Activated CD4-positive, alpha-beta T cell treated with anti-CD3 and anti-CD28 coated beads, Interleukin-2, amount 10 ng/mL, durations not matched to agents 24 days and 14 days (primary cell): ENCODE data around the gene TACSTD2. TPM values are rescaled to one million over a fixed set of nuclear protein-coding genes. Genes with fewer than 3 reads are reported as not detected.
"Not testable (repeated sequence)": the region's sequence is repeated elsewhere in the genome, so short reads cannot be mapped to it uniquely, and the experiment has no call there.

Source experiments
- DNase-seq: peaks from one replicate; pipeline ENCODE4 v3.0.0; 2022
- H3K27ac Mint-ChIP-seq: one replicate; pipeline ENCODE4 v1.8.0; 2022; ENCODE audit warnings: mild to moderate bottlenecking, mixed read lengths
- H3K27me3 Mint-ChIP-seq: one replicate; pipeline ENCODE4 v1.8.0; 2022; ENCODE audit warnings: mixed read lengths
- H3K36me3 Mint-ChIP-seq: one replicate; pipeline ENCODE4 v1.8.0; 2022; ENCODE audit warnings: low read depth, mild to moderate bottlenecking, mixed read lengths
- H3K4me1 Mint-ChIP-seq: one replicate; pipeline ENCODE4 v1.8.0; 2021; ENCODE audit warnings: mixed read lengths
- H3K4me3 Mint-ChIP-seq: one replicate; pipeline ENCODE4 v1.8.0; 2022; ENCODE audit warnings: mild to moderate bottlenecking, moderate library complexity, mixed read lengths
- H3K9me3 Mint-ChIP-seq: one replicate; pipeline ENCODE4 v1.8.0; 2021; ENCODE audit warnings: mixed read lengths
- intact Hi-C: fragments of 100-400 bp; cut with micrococcal nuclease; formaldehyde crosslinking; loops from one replicate; pipeline ENCODE4 v1.15.1; 2023
- total RNA-seq: library from RNA; stranded (reverse); gene quantifications from 2 replicates; pipeline ENCODE4 v1.2.3, GENCODE V29; 2022

The TACSTD2 gene
- total RNA-seq, 1 donor from 2014 or later, result not detected

DNA sequence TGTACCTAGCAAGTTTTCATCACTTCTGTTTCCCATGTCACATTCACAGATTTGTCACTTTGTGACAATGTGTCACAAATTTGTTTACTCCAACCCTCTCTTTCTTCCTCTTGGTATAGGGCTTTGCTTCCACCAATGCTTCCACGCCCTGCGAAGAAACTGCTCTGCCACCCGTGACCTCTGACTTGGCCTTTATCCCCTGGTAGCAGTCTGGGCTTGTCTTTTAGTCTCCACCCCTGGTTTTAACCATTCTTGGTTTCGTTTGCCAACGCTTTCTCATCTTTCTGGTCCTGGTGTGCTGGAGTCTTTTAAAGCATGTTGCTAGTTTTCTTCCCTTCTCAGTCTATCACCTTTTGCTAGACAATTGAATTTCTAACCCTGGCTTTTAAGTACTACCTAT is 8.1 kb downstream of the TACSTD2 start:
- no peaks in the 10 kb centered on the region for H3K36me3 Mint-ChIP-seq
- H3K4me1 Mint-ChIP-seq, result peaks cover 10% of the 10 kb centered on the region
- H3K27ac Mint-ChIP-seq, result no peak overlapping the region
- peaks cover 72% of the 10 kb centered on the region for H3K27me3 Mint-ChIP-seq
- H3K4me3 Mint-ChIP-seq, result no peak overlapping the region
- DNase-seq, result no peak
- intact Hi-C loops, result no loop called here
- H3K9me3 Mint-ChIP-seq, result no peaks in the 10 kb centered on the region

DNA sequence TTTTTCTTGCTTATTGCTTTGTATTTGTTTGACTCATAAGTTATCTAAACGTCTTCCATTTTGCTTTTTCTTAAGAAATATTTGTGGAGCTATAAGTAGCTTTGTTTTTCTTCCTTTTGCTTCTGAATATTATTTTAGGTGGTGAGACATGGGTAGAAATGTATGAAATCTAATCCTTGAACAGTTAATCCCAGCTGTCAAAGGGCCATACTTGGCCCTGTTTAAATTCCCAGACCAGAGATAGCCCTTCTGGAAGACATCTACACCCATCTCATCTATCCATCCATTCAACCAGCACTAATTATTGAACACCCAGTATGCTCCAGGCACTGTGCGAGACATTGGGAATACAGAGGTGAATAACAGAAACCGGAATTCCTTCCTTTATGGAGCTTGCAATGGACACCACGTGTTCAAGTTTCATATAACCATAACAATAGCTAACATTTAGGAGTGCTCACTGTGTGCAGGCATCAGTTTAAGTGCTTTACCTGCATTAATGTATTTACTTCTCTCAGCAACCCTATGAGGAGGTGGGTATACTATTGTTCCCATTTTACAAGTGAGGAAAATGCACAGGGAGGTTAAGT is 8.7 kb downstream of the TACSTD2 start:
- no peak overlapping the region for H3K27ac Mint-ChIP-seq
- intact Hi-C loops, result no loop called here
- no peak for DNase-seq
- H3K4me1 Mint-ChIP-seq, result peaks cover 5% of the 10 kb centered on the region
- H3K9me3 Mint-ChIP-seq, result no peaks in the 10 kb centered on the region
- no peak overlapping the region for H3K4me3 Mint-ChIP-seq
- no peaks in the 10 kb centered on the region for H3K36me3 Mint-ChIP-seq
- peaks cover 73% of the 10 kb centered on the region for H3K27me3 Mint-ChIP-seq

DNA sequence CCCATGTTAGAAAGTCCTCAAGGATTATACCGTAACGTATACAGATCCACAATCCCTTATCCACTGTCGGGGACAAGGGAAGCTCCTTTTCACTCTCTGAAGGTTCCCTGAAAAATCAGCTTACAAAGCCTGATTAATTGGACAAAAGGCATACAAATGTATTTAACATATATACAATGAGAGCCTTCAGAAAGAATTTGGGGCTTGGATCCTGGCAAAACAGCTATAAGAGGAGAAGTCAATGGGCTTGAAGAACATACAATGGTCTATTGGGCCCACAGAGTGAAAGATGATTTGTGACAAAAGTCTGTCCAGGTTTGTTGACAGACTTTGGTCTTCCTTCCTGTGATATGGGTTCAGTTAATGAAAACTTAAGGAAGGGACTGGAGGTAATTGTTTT is 10.7 kb downstream of the TACSTD2 start:
- DNase-seq, result no peak
- Mint-ChIP-seq H3K36me3 (no peaks in the 10 kb centered on the region), H3K4me1 (no peaks in the 10 kb centered on the region), H3K27ac (no peak overlapping the region), H3K4me3 (no peak overlapping the region), H3K27me3 (peaks cover 71% of the 10 kb centered on the region), H3K9me3 (peaks cover 3% of the 10 kb centered on the region)
- intact Hi-C loops, result no loop called here

DNA sequence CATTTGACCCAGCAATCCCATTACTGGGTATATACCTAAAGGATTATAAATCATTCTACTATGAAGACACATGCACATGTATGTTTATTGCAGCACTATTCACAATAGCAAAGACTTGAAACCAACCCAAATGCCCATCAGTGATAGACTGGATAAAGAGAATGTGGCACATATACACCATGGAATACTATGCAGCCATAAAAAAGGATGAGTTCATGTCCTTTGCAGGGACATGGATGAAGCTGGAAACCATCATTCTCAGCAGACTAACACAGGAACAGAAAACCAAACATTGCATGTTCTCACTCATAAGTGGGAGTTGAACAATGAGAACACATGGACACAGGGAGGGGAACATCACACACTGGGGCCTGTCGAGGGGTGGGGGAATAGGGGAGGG is 13.3 kb downstream of the TACSTD2 start:
- H3K4me1 Mint-ChIP-seq, H3K36me3 Mint-ChIP-seq: not testable (repeated sequence)
- peaks cover 58% of the 10 kb centered on the region for H3K27me3 Mint-ChIP-seq

DNA sequence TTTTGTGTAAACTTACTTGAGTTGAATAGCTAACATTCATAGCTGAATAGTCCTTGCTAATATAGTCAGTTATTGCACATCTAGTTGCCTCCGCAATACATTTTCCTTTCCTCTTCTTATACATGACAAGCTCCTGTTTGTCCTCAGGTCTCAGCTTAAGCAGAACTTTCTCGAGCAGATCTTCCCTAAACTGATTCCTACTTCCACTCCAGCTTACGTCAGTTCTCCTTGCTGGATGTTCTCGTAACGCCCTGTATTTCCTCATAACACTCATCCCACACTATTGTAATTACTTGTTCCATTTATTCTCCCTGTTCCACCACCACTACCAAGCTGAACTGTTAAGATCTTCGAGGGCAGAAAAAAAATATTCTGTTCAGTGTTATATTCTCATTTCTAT is 15.4 kb downstream of the TACSTD2 start:
- Mint-ChIP-seq H3K27me3 (peaks cover 59% of the 10 kb centered on the region), H3K27ac (no peak overlapping the region)
- intact Hi-C loops, result no loop called here

More for the DNA sequence above, 13.3 kb downstream of the TACSTD2 start:
- DNase-seq, intact Hi-C loops, H3K27ac Mint-ChIP-seq, H3K9me3 Mint-ChIP-seq, H3K4me3 Mint-ChIP-seq: not testable (repeated sequence)

DNA sequence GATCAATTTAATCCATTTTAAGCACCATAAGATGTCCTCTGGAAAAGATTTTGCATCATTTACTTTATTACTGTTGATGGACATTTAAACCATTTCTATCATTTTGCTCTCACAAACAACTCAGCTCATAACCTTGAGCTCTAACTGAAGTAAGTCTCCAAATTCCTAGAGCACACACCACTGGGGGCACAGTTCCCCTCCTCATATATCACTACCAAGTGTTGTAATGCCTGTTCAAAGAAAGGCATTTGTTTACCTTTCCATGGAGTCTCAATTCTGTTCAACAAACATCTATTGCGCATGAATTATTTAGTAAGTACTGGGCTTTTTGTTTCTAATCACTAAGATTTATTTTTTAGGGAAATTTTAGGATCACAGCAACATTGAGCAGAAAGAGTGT is 21.7 kb downstream of the TACSTD2 start:
- no peaks in the 10 kb centered on the region for H3K4me1 Mint-ChIP-seq
- no peak overlapping the region for H3K27ac Mint-ChIP-seq
- H3K4me3 Mint-ChIP-seq, result no peak overlapping the region
- H3K27me3 Mint-ChIP-seq, result peaks cover 38% of the 10 kb centered on the region
- H3K9me3 Mint-ChIP-seq, result no peaks in the 10 kb centered on the region
- intact Hi-C loops, result no loop called here
- DNase-seq, result no peak
- H3K36me3 Mint-ChIP-seq, result no peaks in the 10 kb centered on the region

More for the DNA sequence above, 15.4 kb downstream of the TACSTD2 start:
- peak; percentile 32 for DNase-seq
- H3K4me1 Mint-ChIP-seq, result no peaks in the 10 kb centered on the region
- H3K9me3 Mint-ChIP-seq, result peaks cover 3% of the 10 kb centered on the region
- H3K4me3 Mint-ChIP-seq, result no peak overlapping the region
- no peaks in the 10 kb centered on the region for H3K36me3 Mint-ChIP-seq

DNA sequence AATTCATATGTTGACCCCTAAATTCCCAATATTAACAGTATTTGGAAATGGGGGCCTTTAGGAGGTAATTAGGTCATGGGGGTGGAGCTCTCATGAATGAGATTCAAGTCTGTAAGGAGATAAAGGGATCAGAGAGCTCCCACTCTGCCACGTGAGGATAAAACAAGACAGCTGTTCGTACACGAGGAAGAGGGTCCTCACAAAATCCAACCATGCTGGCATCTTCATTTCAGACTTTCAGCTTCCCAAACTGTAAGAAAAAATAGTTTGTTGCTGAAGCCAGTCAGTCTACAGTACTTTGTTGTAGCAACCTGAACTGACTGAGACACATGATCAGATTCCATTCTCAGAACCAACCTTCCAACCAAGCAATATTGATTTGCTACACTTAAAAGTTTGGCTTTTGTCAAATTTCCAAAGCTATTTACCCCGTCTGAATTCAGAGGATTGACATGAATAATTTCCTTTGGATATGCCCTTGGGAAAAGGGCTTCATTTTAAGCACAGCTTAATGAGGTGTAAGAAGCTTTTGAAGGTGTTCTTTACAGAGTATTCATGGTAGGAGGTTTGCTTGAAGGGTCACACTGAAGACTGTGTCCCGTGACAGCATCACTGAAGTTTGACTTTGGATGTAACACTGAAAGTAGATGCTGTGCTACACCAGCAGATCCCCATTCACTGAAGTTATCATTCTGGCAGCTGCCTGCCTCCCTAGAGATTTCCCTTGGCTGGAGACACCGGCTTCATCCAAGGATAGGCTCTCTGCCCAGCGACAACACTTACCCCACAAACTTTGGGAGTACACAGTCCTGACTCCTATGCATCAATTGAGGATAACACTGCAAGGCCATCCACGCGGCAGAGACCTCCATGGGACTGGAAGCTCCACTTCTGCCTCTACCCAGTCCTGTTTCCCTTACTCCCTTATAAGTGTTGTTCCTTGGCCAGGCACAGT is 25.6 kb downstream of the TACSTD2 start:
- Mint-ChIP-seq H3K36me3 (no peaks in the 10 kb centered on the region), H3K9me3 (no peaks in the 10 kb centered on the region), H3K27me3 (peaks cover 26% of the 10 kb centered on the region), H3K4me1 (peaks cover 6% of the 10 kb centered on the region), H3K27ac (no peak overlapping the region), H3K4me3 (no peak overlapping the region)
- no peak for DNase-seq
- intact Hi-C loops, result no loop called here

DNA sequence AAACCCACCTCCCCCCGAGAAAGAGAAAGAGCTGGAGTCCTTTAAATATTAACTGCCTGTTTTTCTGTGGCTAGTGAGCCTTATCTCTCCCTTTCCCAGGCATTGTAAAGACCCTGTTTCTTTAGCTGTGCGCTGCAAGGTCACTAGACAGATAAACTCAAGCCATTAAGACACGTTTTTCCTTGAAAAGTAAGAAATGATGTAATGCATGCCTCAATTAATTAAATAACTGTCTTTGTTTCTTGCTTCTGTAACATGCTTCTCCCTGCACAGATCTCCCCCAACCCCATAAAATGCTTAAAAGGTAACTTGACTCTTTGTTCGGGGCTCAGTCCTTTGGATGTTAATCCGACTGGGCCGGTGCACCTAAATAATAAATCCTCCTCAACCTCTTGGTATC is 27.8 kb downstream of the TACSTD2 start:
- H3K9me3 Mint-ChIP-seq, H3K4me3 Mint-ChIP-seq, intact Hi-C loops, H3K27ac Mint-ChIP-seq, DNase-seq, H3K36me3 Mint-ChIP-seq: not testable (repeated sequence)
- peaks cover 18% of the 10 kb centered on the region for H3K4me1 Mint-ChIP-seq
- peaks cover 14% of the 10 kb centered on the region for H3K27me3 Mint-ChIP-seq

DNA sequence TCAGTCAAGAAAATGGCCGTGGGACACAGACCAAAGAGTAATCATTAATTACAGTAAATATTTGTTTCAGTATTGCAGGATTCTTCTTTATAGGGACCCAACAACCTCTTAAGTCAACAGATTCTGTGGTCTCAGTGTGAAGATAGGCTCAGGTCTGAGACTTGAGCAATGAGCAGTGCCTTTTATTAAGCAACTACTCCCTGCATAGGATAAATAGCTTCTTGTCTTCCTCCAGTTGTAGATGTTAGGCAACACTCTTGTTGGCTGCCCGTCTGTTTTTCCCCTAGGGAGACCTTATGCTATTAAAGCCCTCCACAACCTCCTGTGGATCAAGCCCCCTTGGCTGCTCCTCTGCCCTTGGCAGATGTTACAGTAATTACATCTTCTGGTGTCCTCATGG is 28.7 kb downstream of the TACSTD2 start:
- Mint-ChIP-seq H3K4me3 (no peak overlapping the region), H3K27ac (no peak overlapping the region), H3K4me1 (peaks cover 19% of the 10 kb centered on the region), H3K36me3 (no peaks in the 10 kb centered on the region), H3K27me3 (peaks cover 14% of the 10 kb centered on the region), H3K9me3 (no peaks in the 10 kb centered on the region)
- intact Hi-C loops, result no loop called here
- no peak for DNase-seq

DNA sequence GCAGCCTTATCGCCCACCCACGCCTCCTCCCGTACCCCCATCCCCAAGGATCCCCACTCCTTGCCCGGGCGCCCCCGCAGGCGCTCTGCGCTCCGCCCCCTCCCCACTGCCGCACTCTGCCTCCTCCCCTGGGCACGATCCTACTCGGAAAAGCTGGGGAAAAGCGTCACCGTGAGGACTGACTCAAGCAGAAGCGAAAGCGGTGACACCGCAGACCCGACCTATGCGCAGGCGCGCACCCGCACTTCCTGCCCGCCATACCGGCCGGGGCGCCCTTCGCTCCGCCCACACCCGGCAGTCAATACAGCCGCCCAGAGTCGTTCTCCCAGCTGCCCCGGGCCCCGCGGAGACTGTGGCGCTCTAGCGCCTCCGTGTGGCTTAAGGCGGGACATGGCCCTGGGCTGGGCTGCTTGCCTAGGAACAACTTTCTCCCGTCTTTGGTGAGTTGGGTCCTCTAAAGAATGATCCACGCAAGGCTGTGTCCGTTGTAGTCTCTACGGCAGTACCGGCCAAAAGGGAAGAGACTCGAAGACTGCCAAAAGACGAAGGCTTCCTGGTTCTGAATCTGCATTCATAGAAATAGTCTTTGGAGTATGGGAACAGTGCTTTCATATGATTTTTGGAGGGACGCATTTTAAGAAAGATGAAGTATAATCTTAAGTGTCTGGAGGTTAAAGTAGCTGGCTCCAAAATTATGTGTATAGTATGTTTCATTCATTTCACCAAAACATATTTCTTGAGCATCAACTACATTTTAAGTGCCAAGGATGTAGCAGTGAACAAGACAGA is 30.3 kb downstream of the TACSTD2 start, which contains the start of gene OMA1:
OMA1 (minus strand) TSS at position 207 of the 789 bp plus-strand sequence. CDS start 7,432 bp downstream, outside the sequence.
- Mint-ChIP-seq H3K4me1 (peaks cover 22% of the 10 kb centered on the region), H3K27me3 (peaks cover 12% of the 10 kb centered on the region), H3K36me3 (no peaks in the 10 kb centered on the region), H3K27ac (peak within 1 kb of the TSS; percentile 92), H3K4me3 (peak within 1 kb of the TSS; percentile 90), H3K9me3 (no peaks in the 10 kb centered on the region)
- intact Hi-C loops, result loop anchor here (1.0 kb wide), 5 partner anchors 27 to 886 kb away; partner anchors contain the start of gene MYSM1
- peak; percentile 99 for DNase-seq

DNA sequence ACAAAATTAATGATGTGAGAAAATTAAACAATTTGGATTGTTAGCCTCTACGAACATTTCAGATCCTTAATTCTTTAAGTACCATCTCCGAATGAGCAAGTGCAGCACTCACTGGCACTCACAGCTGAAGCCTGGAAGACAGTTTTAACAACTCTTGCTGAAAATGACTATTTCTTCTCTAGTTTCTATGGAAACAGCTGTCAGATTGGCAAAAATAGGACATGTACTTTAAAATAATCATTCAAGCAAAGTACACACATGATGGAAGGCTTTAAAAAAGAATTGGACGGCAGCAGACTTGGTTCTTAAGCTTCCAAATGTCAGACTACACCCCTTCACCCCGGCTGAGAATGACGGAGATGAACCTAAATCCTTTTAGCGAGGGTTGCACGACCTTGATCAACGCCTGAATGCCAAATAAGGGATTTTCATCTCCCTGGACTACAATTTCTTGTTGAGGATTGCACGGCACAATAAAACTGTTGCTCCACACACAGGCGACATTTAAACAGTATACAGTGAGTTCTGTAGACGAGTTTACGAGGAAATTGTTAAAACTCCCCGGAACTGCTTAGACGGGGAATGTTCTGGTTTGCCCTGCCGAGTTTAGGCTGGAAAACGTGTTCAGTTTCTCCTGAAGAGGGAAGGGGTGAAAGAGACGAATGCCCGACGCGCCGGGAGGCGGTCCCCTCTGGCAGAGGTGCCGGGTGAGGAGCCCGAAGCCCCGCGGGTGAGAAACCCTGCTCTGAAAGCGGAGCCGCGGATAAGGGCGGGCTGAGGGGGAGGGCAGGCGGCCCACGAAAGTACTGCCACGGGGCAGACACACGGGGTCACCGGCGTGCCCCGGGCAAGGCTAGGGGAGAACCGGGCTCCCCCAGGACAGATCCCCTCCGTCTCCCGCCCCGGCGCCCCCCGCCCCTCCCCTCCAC is 31.2 kb downstream of the TACSTD2 start:
- peaks cover 12% of the 10 kb centered on the region for H3K27me3 Mint-ChIP-seq

DNA sequence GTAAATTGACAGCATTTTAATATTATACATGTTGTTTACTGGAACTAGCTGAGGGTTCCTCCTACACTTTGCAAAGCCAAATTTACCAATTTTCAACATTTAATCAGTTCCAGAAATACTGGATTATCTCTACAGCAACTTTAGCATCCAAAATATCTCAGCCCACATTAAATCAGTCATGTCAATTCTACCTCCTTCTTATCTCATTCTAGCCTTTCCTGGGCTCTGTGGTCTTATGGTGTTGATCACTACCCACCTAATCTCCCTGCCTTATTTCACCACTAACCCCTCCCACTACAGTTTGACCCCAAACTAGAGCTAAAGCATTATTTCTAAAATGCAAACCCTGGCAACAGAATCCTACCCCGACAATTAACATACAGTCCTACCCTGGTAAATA is 33.8 kb downstream of the TACSTD2 start:
- H3K9me3 Mint-ChIP-seq, result no peaks in the 10 kb centered on the region
- no peak overlapping the region for H3K4me3 Mint-ChIP-seq
- intact Hi-C loops, result no loop called here
- H3K36me3 Mint-ChIP-seq, result no peaks in the 10 kb centered on the region
- peaks cover 22% of the 10 kb centered on the region for H3K4me1 Mint-ChIP-seq
- no peak overlapping the region for H3K27ac Mint-ChIP-seq
- DNase-seq, result no peak
- H3K27me3 Mint-ChIP-seq, result peaks cover 2% of the 10 kb centered on the region

More for the DNA sequence above, 31.2 kb downstream of the TACSTD2 start:
- Mint-ChIP-seq H3K27ac (peak overlapping the region; percentile 90), H3K4me1 (peaks cover 22% of the 10 kb centered on the region), H3K9me3 (no peaks in the 10 kb centered on the region), H3K4me3 (peak overlapping the region; percentile 90), H3K36me3 (no peaks in the 10 kb centered on the region)
- intact Hi-C loops, result loop anchor here (1.0 kb wide), 5 partner anchors 27 to 886 kb away; partner anchors contain the start of gene MYSM1
- DNase-seq, result peak; percentile 93

DNA sequence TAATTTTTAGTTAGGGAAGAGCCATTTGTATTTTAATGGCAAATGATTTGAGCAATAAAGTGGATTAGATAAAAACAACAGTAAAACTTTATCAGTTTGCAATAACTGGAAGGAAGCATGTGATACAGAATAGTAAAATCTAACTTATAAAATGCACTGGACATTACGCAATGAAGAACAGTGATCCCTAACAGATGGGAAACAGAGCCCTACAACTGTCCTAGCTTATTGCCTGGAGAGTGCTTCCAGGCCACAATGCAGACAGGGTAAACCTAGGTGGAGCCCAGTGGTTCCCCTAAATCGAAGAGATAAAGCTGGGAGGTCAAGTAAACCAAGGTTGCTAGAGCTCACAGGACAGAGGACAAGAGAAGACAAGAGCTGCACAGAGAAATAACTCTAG is 37.5 kb downstream of the TACSTD2 start:
- Mint-ChIP-seq H3K9me3 (no peaks in the 10 kb centered on the region), H3K27ac (no peak overlapping the region), H3K36me3 (peaks cover 4% of the 10 kb centered on the region), H3K27me3 (peaks cover 2% of the 10 kb centered on the region), H3K4me3 (no peak overlapping the region), H3K4me1 (peaks cover 3% of the 10 kb centered on the region)
- DNase-seq, result no peak
- intact Hi-C loops, result no loop called here
